Smooth muscle cell of trachea (primary cell): ENCODE data around the gene CGGBP1. TPM values are rescaled to one million over a fixed set of nuclear protein-coding genes. Genes with fewer than 3 reads are reported as not detected.

ENCODE experiments used
- total RNA-seq: library from RNA; depleted of rRNA; stranded (reverse); fragments of >200 nt; gene quantifications from 2 replicates; pipeline ENCODE4 v1.2.1, GENCODE V29; 2014

CGGBP1 gene
- total RNA-seq = 54.9 and 65.9 TPM in 2 replicates

GRCh38 chr3:88058581-88059379 lies at the start of gene CGGBP1, which contains the start of gene ZNF654:
Gene CGGBP1 (minus strand): TSS chr3:88059005. CDS start chr3:88055976, 3,029 bp downstream.
Gene ZNF654 (plus strand): TSS chr3:88059255. CDS start chr3:88059320, 65 bp downstream.

Other genes starting within 250 kb of the CGGBP1 start
- 19.2 and 19.8 TPM in 2 replicates for gene ZNF654, start 250 bp upstream of the CGGBP1 start, total RNA-seq
- 23.3 and 24.9 TPM in 2 replicates for gene C3orf38, start 91.0 kb upstream of the CGGBP1 start, total RNA-seq